Stimulated activated CD8-positive, alpha-beta memory T cell treated with anti-CD3 and anti-CD28 coated beads, Interleukin-7, amount 100 ng/mL, for 24 hours (primary cell): ENCODE results near the gene MRNIP.
"Not testable (repeated sequence)": the region's sequence is repeated elsewhere in the genome, so short reads cannot be mapped to it uniquely, and the experiment has no call there.

Experiments used
- DNase-seq: peaks from one replicate; pipeline ENCODE4 v3.0.0-alpha.2; 2020; ENCODE audit warnings: low read depth

The MRNIP gene

DNA sequence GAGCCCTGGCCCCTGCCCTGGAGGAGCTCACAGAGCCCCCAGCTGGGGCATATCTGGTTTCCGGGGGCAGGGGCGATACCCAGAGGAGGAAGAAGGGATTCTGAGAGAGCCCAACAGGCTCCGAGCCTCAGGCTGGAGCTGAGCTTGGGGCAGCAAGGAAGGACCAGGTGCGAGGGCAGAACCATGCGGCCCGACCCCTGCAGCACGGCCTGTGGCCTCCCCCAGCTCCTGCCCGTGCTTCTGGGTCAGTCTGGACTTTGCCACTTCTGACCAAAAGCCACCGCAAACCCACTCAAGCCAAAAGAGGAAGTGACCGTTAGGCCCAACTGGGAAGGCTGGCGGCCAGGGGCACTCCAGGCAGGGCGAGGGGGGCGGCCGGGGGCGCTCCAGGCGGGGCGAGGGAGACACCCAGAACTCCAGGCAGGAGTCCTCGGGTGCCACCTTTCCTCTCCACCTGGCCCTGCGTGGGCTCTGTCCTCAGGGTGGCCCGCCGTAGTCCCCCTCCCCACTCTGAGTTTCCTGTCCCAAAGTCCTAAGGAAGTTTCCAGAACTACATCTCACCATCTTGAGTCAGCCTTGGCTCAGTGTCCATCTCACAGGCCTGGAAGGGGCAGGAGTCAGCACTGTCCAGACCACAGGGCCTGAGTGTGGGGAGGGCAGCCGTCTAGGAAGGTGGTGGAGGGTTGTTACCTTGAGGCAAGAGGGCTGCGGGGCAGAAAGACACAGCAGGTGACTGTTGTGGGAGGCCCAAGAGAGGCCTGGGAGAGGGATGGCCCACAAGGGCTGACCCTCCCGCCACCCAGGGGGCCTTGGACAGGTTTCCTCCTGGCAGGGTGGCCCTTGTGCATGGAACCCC is 65.8 kb downstream of the MRNIP start:
- no peak for DNase-seq

DNA sequence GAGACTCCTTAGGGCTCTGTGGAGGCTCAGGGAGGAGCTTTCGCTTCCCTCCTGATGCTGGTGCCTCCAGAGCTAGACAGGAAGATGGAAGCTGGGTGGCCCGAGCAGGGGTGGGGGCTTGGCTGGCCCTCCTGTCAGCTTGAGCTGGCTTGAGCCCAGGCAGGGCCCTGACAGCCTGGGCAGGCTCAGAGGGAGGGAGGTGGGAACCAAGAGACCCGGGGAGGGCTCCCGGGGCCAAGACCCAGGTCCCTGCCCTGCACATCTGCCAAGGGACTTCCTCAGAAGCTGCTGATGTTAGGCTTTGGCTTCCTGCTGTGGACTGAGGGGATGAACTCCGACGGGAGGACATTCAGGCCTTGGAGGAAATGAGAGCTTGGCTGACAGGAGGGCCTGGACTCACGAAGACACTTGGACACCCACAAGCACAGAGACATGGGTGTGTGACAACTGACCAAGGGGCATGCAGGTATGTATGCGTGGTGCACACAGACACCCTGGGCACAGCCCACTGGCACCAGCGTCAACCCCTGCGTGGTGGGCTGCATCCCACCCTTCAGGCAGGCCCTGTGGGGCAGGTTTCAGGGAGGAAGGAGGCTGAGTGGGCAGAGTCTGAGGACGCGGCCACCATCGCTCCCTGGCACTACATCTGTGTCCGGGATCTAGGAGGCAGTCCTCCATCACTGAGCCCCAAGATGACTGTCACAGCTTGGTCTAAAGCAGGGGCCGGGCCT is 66.6 kb downstream of the MRNIP start:
- DNase-seq: no peak

DNA sequence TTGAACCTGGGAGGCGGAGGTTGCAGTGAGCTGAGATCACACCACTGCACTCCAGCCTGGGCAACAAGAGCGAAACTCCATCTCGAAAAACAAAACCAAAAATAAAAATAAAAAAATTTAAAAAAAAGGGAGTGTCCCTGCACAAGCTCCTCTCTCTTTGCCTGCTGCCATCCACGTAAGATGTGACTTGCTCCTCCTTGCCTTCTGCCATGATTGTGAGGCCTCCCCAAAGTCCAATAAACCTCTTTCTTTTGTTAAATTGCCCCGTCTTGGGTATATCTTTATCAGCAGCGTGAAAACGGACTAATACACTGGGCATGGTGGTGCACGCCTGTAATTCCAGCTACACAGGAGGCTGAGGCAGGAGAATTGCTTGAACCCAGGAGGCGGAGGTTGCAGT is 69.3 kb downstream of the MRNIP start:
- DNase-seq: not testable (repeated sequence)

DNA sequence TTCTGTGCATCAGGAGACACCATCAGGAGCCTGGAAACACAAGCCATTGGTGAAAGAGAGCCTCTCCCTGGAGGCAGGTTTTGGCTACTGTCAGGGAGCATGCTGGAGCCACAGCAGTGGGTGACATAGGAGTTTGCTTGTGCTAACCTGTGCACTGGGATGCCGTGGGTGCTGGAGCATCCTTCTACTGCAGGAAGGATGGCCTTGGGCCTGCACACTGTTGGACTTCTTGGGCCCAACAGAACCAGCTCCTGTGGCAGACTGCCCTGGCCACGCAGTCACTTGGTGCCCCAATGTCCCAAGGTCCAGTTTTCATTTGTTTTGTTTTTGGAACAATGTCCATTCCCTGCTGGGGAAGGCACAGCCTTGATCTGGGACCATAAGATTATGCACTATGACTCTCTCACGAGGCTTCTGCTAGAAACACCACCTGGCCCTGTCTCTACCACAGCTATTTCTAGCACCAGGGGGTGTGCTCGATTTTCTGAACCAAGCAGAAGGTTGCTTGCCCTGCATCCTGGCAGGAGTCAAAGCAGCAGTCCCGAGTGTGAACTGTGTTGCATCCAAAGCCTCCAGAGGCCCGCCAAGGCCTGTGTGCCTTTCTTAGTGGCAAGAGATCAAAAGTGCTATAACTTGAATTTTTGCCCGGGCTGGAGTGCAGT is 70.3 kb downstream of the MRNIP start:
- no peak for DNase-seq
